Ishikawa (cell line): ENCODE results near the gene TAAR1.

Experiments used
- EGR1 ChIP-seq: IDR thresholded peaks from 2 replicates; pipeline ENCODE4 v1.6.1; 2012
- EP300 ChIP-seq: IDR thresholded peaks from 2 replicates; pipeline ENCODE4 v1.6.1; 2012; ENCODE audit warnings: borderline replicate concordance
- FOXM1 ChIP-seq: IDR thresholded peaks from 2 replicates; pipeline ENCODE4 v1.6.1; 2012; ENCODE audit warnings: low read depth, borderline replicate concordance
- MAX ChIP-seq: IDR thresholded peaks from 2 replicates; pipeline ENCODE4 v1.6.1; 2012
- NFIC ChIP-seq: IDR thresholded peaks from 2 replicates; pipeline ENCODE4 v1.6.1; 2012
- TAF1 ChIP-seq: IDR thresholded peaks from 2 replicates; pipeline ENCODE4 v1.6.1; 2012; ENCODE audit warnings: low read depth, mild to moderate bottlenecking
- TEAD4 ChIP-seq: IDR thresholded peaks from 2 replicates; pipeline ENCODE4 v1.6.1; 2012
- ZBTB7A ChIP-seq: IDR thresholded peaks from 2 replicates; pipeline ENCODE4 v1.6.1; 2012; ENCODE audit warnings: low read depth

- TF ChIP-seq EP300 (no peak), MAX (no peak), EGR1 (no peak), NFIC (no peak), ZBTB7A (no peak), FOXM1 (no peak), TAF1 (no peak), TEAD4 (no peak)
Observed at GRCh38 chr6:132643547-132643946, 15.4 kb downstream of the TAAR1 start.
